Mesothelial cell of epicardium (in vitro differentiated cells): ENCODE measurements around the gene VEGFB. TPM values are rescaled to one million over a fixed set of nuclear protein-coding genes. Genes with fewer than 3 reads are reported as not detected.

Experiments
- total RNA-seq: library from RNA; stranded (reverse); gene quantifications from 3 replicates; pipeline ENCODE4 v1.2.1, GENCODE V29; 2021

VEGFB gene
- total RNA-seq, 1 donor from 2014 or later, result 83.2 TPM

Other genes starting within 250 kb of the VEGFB start
- 98.0 to 99.7 TPM (median 98.7 TPM) in 3 replicates for gene OTUB1, start 248.1 kb upstream of the VEGFB start, total RNA-seq
- gene FLRT1, start 198.7 kb upstream of the VEGFB start, total RNA-seq, result 7.1 to 7.9 TPM (median 7.3 TPM) in 3 replicates
- gene MACROD1, start 68.5 kb upstream of the VEGFB start, total RNA-seq, result 39.0 to 44.0 TPM (median 39.4 TPM) in 3 replicates
- gene STIP1, start 48.4 kb upstream of the VEGFB start, total RNA-seq, result 127 to 133 TPM (median 131 TPM) in 3 replicates
- 4.8 to 8.4 TPM (median 5.9 TPM) in 3 replicates for gene FERMT3, start 27.9 kb upstream of the VEGFB start, total RNA-seq
- gene TRPT1, start 8.4 kb upstream of the VEGFB start, total RNA-seq, result 38.9 to 41.1 TPM (median 40.9 TPM) in 3 replicates
- 31.9 to 35.6 TPM (median 33.7 TPM) in 3 replicates for gene NUDT22, start 8.3 kb upstream of the VEGFB start, total RNA-seq
- gene DNAJC4, start 4.0 kb upstream of the VEGFB start, total RNA-seq, result 43.6 to 49.4 TPM (median 45.0 TPM) in 3 replicates
- gene FKBP2, start 6.5 kb downstream of the VEGFB start, total RNA-seq, result 35.5 to 40.2 TPM (median 36.4 TPM) in 3 replicates
- gene PPP1R14B, start 12.4 kb downstream of the VEGFB start, total RNA-seq, result 119 to 131 TPM (median 124 TPM) in 3 replicates
- 34.9 to 35.7 TPM (median 35.7 TPM) in 3 replicates for gene PLCB3, start 16.9 kb downstream of the VEGFB start, total RNA-seq
- gene BAD, start 50.1 kb downstream of the VEGFB start, total RNA-seq, result 50.2 to 53.1 TPM (median 52.2 TPM) in 3 replicates
- 43.8 to 45.1 TPM (median 44.6 TPM) in 3 replicates for gene GPR137, start 51.3 kb downstream of the VEGFB start, total RNA-seq
- gene KCNK4, start 56.7 kb downstream of the VEGFB start, total RNA-seq, result 0.22 to 0.58 TPM (median 0.27 TPM) in 3 replicates
- 0.47 TPM in 1 of 3 replicates, not detected in the others for gene CATSPERZ, start 65.8 kb downstream of the VEGFB start, total RNA-seq
- gene ESRRA, start 70.9 kb downstream of the VEGFB start, total RNA-seq, result 23.2 to 26.6 TPM (median 26.4 TPM) in 3 replicates
- 178 to 201 TPM (median 184 TPM) in 3 replicates for gene TRMT112, start 83.0 kb downstream of the VEGFB start, total RNA-seq
- 134 to 139 TPM (median 139 TPM) in 3 replicates for gene PRDX5, start 83.5 kb downstream of the VEGFB start, total RNA-seq
- 10.1 to 12.0 TPM (median 11.5 TPM) in 3 replicates for gene CCDC88B, start 105.6 kb downstream of the VEGFB start, total RNA-seq
- gene RPS6KA4, start 124.6 kb downstream of the VEGFB start, total RNA-seq, result 27.6 to 30.1 TPM (median 30.1 TPM) in 3 replicates